Lower leg skin (tissue), 3 donors: Measurements from ENCODE around the gene FREM2.

Source experiments
- CTCF ChIP-seq, 3 donors: fragments of 450-650 bp; IDR thresholded peaks; one replicate each; pipeline ENCODE4 v1.5.1; 2016; ENCODE audit warnings: antibody characterized with exemption in 3 of 3, mild to moderate bottlenecking in 3 of 3, moderate library complexity in 2 of 3
- POLR2A ChIP-seq, 2 donors: fragments of 450-650 bp; IDR thresholded peaks; one replicate each; pipeline ENCODE4 v1.6.1; 2016 to 2017; ENCODE audit warnings: antibody characterized with exemption in 2 of 2, mild to moderate bottlenecking in 1 of 2, moderate library complexity in 1 of 2

GRCh38 chr13:38686577-38687245, at the start of gene FREM2:
- TF ChIP-seq CTCF (IDR thresholded peaks at IDR 0.05) (no peak), POLR2A (IDR thresholded peaks at IDR 0.05) (no peak)
